Activated naive CD4-positive, alpha-beta T cell treated with anti-CD3 and anti-CD28 coated beads for 36 hours (primary cell): ENCODE measurements around the gene ZNF532. TPM values are rescaled to one million over a fixed set of nuclear protein-coding genes. Genes with fewer than 3 reads are reported as not detected.

ENCODE experiments used
- CTCF ChIA-PET: fragments of 350-600 bp; sonication (Branson Sonifier 250); formaldehyde crosslinking; loops from one replicate; lab custom pipeline; 2021; ENCODE audit warnings: antibody characterized with exemption; lab: Charles Lee
- DNase-seq: peaks from one replicate; pipeline ENCODE4 v3.0.0-alpha.2; 2020
- H3K27ac Mint-ChIP-seq: one replicate; pipeline ENCODE4 v1.8.0; 2021; ENCODE audit warnings: mild to moderate bottlenecking, mixed read lengths
- H3K27me3 Mint-ChIP-seq: one replicate; pipeline ENCODE4 v1.8.0; 2021; ENCODE audit warnings: low read depth, mixed read lengths
- H3K36me3 Mint-ChIP-seq: one replicate; pipeline ENCODE4 v1.8.0; 2021; ENCODE audit warnings: low read depth, mixed read lengths
- H3K4me1 Mint-ChIP-seq: one replicate; pipeline ENCODE4 v1.8.0; 2021; ENCODE audit warnings: low read depth, mixed read lengths
- H3K4me3 Mint-ChIP-seq: one replicate; pipeline ENCODE4 v1.8.0; 2021; ENCODE audit warnings: mild to moderate bottlenecking, moderate library complexity, mixed read lengths
- H3K9me3 Mint-ChIP-seq: one replicate; pipeline ENCODE4 v1.8.0; 2021; ENCODE audit warnings: mixed read lengths
- intact Hi-C: fragments of 100-400 bp; cut with micrococcal nuclease; formaldehyde crosslinking; loops from one replicate; pipeline ENCODE4 v1.15.1; 2023
- total RNA-seq, 2 experiments: library from RNA; stranded (reverse); gene quantifications; one replicate each; pipeline ENCODE4 v1.2.3, GENCODE V29; 2021

Gene ZNF532
- total RNA-seq, 2 experiments from 2014 or later: 4.0 to 4.3 TPM

GRCh38 chr18:58882686-58883085 lies 18.0 kb downstream of the ZNF532 start:
- no peak overlapping the region for H3K27ac Mint-ChIP-seq
- CTCF ChIA-PET: interaction anchor here (0.6 kb wide), 1 partner anchor 51 kb away, joined by 3 read pairs; no protein-coding TSS in a partner anchor
- no peak for DNase-seq
- H3K27me3 Mint-ChIP-seq: no peaks in the 10 kb centered on the region
- intact Hi-C loops: no loop called here
- no peaks in the 10 kb centered on the region for H3K36me3 Mint-ChIP-seq
- peaks cover 7% of the 10 kb centered on the region for H3K4me1 Mint-ChIP-seq
- no peaks in the 10 kb centered on the region for H3K9me3 Mint-ChIP-seq
- H3K4me3 Mint-ChIP-seq: no peak overlapping the region

- Mint-ChIP-seq H3K27ac (no peak overlapping the region), H3K9me3 (no peaks in the 10 kb centered on the region), H3K4me1 (peaks cover 9% of the 10 kb centered on the region), H3K27me3 (peaks cover 5% of the 10 kb centered on the region), H3K36me3 (no peaks in the 10 kb centered on the region), H3K4me3 (no peak overlapping the region)
- CTCF ChIA-PET: interaction anchor here (0.5 to 0.6 kb wide), 2 partner anchors 20 to 847 kb away, joined by 4 read pairs; no protein-coding TSS in a partner anchor
- no peak for DNase-seq
- intact Hi-C loops: no loop called here
These were observed 20.0 kb downstream of the ZNF532 start for GRCh38 chr18:58884680-58885079.

- no peak overlapping the region for H3K27ac Mint-ChIP-seq
- H3K36me3 Mint-ChIP-seq: no peaks in the 10 kb centered on the region
- H3K4me3 Mint-ChIP-seq: no peak overlapping the region
- CTCF ChIA-PET: no interaction called here
- peaks cover 9% of the 10 kb centered on the region for H3K4me1 Mint-ChIP-seq
- no peak for DNase-seq
- H3K27me3 Mint-ChIP-seq: peaks cover 10% of the 10 kb centered on the region
- H3K9me3 Mint-ChIP-seq: no peaks in the 10 kb centered on the region
- intact Hi-C loops: no loop called here
These were observed 21.8 kb downstream of the ZNF532 start for GRCh38 chr18:58886431-58886830.

GRCh38 chr18:58886864-58887612 lies 22.4 kb downstream of the ZNF532 start:
- Mint-ChIP-seq H3K27me3 (peaks cover 10% of the 10 kb centered on the region), H3K36me3 (no peaks in the 10 kb centered on the region), H3K9me3 (no peaks in the 10 kb centered on the region), H3K4me3 (no peak overlapping the region), H3K27ac (no peak overlapping the region), H3K4me1 (peaks cover 9% of the 10 kb centered on the region)
- CTCF ChIA-PET: no interaction called here
- DNase-seq: no peak
- intact Hi-C loops: no loop called here

- CTCF ChIA-PET: no interaction called here
- intact Hi-C loops: no loop called here
- H3K9me3 Mint-ChIP-seq: no peaks in the 10 kb centered on the region
- no peaks in the 10 kb centered on the region for H3K36me3 Mint-ChIP-seq
- peaks cover 12% of the 10 kb centered on the region for H3K27me3 Mint-ChIP-seq
- peak; percentile 13 for DNase-seq
- no peak overlapping the region for H3K4me3 Mint-ChIP-seq
- H3K4me1 Mint-ChIP-seq: peaks cover 9% of the 10 kb centered on the region
- H3K27ac Mint-ChIP-seq: no peak overlapping the region
These were observed 22.9 kb downstream of the ZNF532 start for GRCh38 chr18:58887613-58887963.

- H3K4me1 Mint-ChIP-seq: peaks cover 20% of the 10 kb centered on the region
- H3K27ac Mint-ChIP-seq: no peak overlapping the region
- no peaks in the 10 kb centered on the region for H3K9me3 Mint-ChIP-seq
- H3K27me3 Mint-ChIP-seq: peaks cover 13% of the 10 kb centered on the region
- CTCF ChIA-PET: no interaction called here
- intact Hi-C loops: no loop called here
- no peaks in the 10 kb centered on the region for H3K36me3 Mint-ChIP-seq
- no peak overlapping the region for H3K4me3 Mint-ChIP-seq
- DNase-seq: no peak
These were observed 27.1 kb downstream of the ZNF532 start for GRCh38 chr18:58891776-58892175.

GRCh38 chr18:58892488-58892887 lies 27.8 kb downstream of the ZNF532 start:
- CTCF ChIA-PET: no interaction called here
- H3K9me3 Mint-ChIP-seq: no peaks in the 10 kb centered on the region
- no peaks in the 10 kb centered on the region for H3K36me3 Mint-ChIP-seq
- H3K4me1 Mint-ChIP-seq: peaks cover 17% of the 10 kb centered on the region
- intact Hi-C loops: no loop called here
- no peak for DNase-seq
- no peak overlapping the region for H3K27ac Mint-ChIP-seq
- no peak overlapping the region for H3K4me3 Mint-ChIP-seq
- H3K27me3 Mint-ChIP-seq: peaks cover 13% of the 10 kb centered on the region

- Mint-ChIP-seq H3K27ac (no peak overlapping the region), H3K27me3 (peaks cover 11% of the 10 kb centered on the region)
These were observed 28.9 kb downstream of the ZNF532 start for GRCh38 chr18:58893388-58894099.

GRCh38 chr18:58894930-58895329 lies 30.3 kb downstream of the ZNF532 start:
- peaks cover 8% of the 10 kb centered on the region for H3K27me3 Mint-ChIP-seq
- no peaks in the 10 kb centered on the region for H3K36me3 Mint-ChIP-seq
- no peak overlapping the region for H3K27ac Mint-ChIP-seq
- DNase-seq: no peak
- CTCF ChIA-PET: interaction anchor here (1.2 kb wide), 1 partner anchor 176 kb away, joined by 3 read pairs; no protein-coding TSS in a partner anchor
- peaks cover 13% of the 10 kb centered on the region for H3K4me1 Mint-ChIP-seq
- no peaks in the 10 kb centered on the region for H3K9me3 Mint-ChIP-seq
- intact Hi-C loops: no loop called here
- no peak overlapping the region for H3K4me3 Mint-ChIP-seq

More at GRCh38 chr18:58893388-58894099, 28.9 kb downstream of the ZNF532 start:
- peaks cover 13% of the 10 kb centered on the region for H3K4me1 Mint-ChIP-seq
- no peak for DNase-seq
- H3K4me3 Mint-ChIP-seq: no peak overlapping the region
- CTCF ChIA-PET: no interaction called here
- no peaks in the 10 kb centered on the region for H3K9me3 Mint-ChIP-seq
- no peaks in the 10 kb centered on the region for H3K36me3 Mint-ChIP-seq
- intact Hi-C loops: no loop called here

GRCh38 chr18:58895385-58895784 lies 30.7 kb downstream of the ZNF532 start:
- no peaks in the 10 kb centered on the region for H3K36me3 Mint-ChIP-seq
- intact Hi-C loops: no loop called here

GRCh38 chr18:58896268-58896667 lies 31.6 kb downstream of the ZNF532 start:
- no peak for DNase-seq
- CTCF ChIA-PET: interaction anchor here (0.6 to 1.4 kb wide), 3 partner anchors 115 to 174 kb away, joined by 3 to 7 read pairs (median 3); no protein-coding TSS in a partner anchor
- no peaks in the 10 kb centered on the region for H3K9me3 Mint-ChIP-seq
- intact Hi-C loops: no loop called here
- H3K4me3 Mint-ChIP-seq: no peak overlapping the region
- H3K4me1 Mint-ChIP-seq: peaks cover 13% of the 10 kb centered on the region
- H3K27me3 Mint-ChIP-seq: peaks cover 3% of the 10 kb centered on the region
- no peak overlapping the region for H3K27ac Mint-ChIP-seq
- no peaks in the 10 kb centered on the region for H3K36me3 Mint-ChIP-seq

More at GRCh38 chr18:58895385-58895784, 30.7 kb downstream of the ZNF532 start:
- CTCF ChIA-PET: interaction anchor here (1.2 kb wide), 1 partner anchor 175 kb away, joined by 3 read pairs; no protein-coding TSS in a partner anchor
- Mint-ChIP-seq H3K27ac (no peak overlapping the region), H3K4me1 (peaks cover 13% of the 10 kb centered on the region), H3K4me3 (no peak overlapping the region), H3K27me3 (peaks cover 6% of the 10 kb centered on the region), H3K9me3 (no peaks in the 10 kb centered on the region)
- no peak for DNase-seq

- CTCF ChIA-PET: interaction anchor here (0.7 to 1.4 kb wide), 2 partner anchors 116 to 282 kb away, joined by 3 read pairs; no protein-coding TSS in a partner anchor
- Mint-ChIP-seq H3K4me1 (peaks cover 13% of the 10 kb centered on the region), H3K9me3 (no peaks in the 10 kb centered on the region), H3K27me3 (peaks cover 3% of the 10 kb centered on the region), H3K36me3 (no peaks in the 10 kb centered on the region), H3K27ac (no peak overlapping the region), H3K4me3 (no peak overlapping the region)
- intact Hi-C loops: no loop called here
- DNase-seq: no peak
These were observed 32.2 kb downstream of the ZNF532 start for GRCh38 chr18:58896734-58897508.
